GM19324 (cell line): Measurements from ENCODE around the gene FBF1.
A peak's percentile ranks its signal among the peaks of the same experiment; 100 is the strongest.
"Not testable (repeated sequence)": the region's sequence is repeated elsewhere in the genome, so short reads cannot be mapped to it uniquely, and the experiment has no call there.

Experiments used
- ATAC-seq: cut with Tn5 transposase; IDR thresholded peaks from one replicate; pipeline ENCODE4 v1.9.1; 2021; ENCODE audit warnings: mild to moderate bottlenecking, moderate library complexity; ENCODE audit not compliant: unreplicated experiment, low FRiP score

The FBF1 gene

DNA sequence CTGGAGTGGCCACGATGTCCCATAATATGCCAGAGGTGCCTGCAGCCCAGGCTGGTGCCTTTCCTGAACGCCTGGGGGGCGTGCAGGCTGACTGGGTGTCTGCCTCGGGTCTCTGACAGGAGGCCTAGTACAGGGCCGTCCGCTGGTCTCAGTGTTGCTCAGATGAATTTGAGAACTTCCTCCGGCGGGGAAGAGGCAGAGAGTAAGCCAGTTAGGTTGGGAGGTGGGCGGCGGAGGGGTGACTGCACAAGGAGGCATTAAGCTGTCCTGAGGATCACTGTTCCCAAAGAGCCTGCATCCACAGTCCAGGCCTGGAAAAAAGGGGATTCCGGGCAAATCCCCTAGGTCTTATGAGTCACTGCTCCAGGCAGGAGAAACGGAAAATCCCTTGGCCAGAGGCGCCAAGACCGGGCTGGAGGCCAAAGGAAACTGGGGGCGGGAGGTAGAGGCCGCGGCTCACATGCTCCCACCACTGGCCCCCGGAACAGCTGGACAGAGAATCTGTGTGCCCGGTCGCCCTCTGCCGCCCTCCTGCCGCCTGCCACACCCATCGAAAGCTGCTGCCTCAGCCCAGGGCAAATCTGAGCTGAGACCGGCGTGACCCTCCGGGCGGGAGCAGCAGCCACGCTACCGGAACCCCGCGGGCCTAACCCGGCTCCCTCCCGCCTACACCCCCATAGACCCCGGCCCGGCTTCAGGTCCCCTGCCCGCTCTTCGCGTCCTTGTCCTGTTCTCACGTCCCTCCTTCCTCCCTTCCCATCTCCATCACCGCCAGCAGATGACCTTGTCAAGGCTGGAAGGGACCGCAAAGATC, 63.7 kb downstream of the FBF1 start:
- no peak for ATAC-seq

DNA sequence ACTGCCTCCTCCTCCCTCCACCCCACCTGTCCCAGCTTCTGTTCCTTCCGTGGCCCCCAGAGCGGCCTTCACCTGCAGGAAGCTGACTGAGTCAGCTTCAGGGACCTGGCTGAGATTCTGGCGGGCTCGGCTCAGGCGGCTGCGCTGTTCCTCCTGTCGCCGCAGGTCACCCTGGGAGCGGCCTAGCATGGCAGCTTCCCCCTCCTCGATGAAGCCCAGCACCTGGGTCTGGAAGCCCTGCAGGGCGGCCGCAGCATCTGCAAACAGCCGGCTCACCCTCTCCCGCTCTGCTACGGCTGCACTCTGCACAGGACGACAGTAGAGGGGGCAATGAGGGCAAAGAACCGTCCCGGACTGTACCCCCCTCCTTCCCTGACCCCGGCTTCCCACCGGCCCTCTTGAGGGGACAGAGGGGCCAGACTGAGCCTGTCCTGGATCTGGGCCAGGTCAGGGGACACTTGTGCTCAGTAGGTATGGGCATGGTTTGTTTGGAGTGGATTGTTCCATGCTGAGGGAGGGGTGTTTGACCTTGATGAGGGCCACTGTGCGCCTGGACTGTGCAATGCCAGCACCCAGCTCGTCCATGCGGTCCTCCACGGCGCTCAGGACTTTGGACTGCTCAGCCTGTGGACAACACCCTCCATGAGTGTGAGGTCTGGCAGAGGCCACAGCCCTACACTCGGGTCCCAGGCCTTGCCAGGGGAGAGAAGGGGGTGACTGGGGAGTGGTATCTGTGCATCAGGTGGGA, 64.5 kb downstream of the FBF1 start:
- no peak for ATAC-seq

- ATAC-seq: no peak
Observed at GRCh38 chr17:75875940-75876189, 65.0 kb downstream of the FBF1 start.

GRCh38 chr17:75875182-75875939, 65.5 kb downstream of the FBF1 start:
- no peak for ATAC-seq

DNA sequence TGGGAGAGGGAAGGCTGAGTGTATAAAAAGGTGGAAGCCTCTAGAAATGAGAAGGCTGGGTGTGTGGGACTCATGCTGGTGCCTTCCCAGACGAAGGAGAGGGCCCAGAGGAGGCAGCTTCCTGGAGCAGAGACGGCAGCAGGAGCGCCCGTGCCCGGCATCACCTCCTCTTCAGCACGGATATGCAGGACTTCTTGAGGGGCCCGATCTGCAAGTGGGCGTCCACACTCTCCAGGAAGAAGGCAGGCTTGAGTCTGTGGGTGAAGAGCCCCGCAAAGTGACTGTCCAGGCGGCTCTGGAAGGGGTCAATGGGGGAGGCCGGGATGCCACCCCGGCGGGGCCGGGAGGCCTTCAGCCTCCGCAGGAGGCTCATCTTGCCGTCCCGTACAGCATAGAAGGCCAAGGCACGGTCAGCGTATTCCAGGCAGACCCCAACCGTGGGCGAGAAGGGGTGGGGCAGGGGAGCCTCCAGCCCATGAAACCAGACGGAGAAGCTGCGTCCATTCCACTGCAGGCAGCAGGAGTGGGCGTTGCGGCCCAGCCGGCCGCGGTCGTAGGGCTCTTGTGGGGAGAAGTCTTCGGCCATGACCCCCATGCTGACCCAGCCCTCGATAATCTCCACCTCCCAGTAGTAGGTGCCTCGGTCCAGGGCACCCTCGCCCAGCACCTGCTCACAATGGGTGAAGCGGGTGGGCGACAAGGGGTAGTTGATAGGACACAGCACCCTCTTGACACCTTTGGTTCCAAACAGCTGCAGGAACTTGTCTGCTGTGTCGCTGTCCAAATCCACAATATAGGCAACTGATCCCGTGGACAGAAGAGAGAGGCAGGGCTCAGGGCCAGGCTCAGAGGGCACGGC, 66.3 kb downstream of the FBF1 start:
- ATAC-seq: no peak

DNA sequence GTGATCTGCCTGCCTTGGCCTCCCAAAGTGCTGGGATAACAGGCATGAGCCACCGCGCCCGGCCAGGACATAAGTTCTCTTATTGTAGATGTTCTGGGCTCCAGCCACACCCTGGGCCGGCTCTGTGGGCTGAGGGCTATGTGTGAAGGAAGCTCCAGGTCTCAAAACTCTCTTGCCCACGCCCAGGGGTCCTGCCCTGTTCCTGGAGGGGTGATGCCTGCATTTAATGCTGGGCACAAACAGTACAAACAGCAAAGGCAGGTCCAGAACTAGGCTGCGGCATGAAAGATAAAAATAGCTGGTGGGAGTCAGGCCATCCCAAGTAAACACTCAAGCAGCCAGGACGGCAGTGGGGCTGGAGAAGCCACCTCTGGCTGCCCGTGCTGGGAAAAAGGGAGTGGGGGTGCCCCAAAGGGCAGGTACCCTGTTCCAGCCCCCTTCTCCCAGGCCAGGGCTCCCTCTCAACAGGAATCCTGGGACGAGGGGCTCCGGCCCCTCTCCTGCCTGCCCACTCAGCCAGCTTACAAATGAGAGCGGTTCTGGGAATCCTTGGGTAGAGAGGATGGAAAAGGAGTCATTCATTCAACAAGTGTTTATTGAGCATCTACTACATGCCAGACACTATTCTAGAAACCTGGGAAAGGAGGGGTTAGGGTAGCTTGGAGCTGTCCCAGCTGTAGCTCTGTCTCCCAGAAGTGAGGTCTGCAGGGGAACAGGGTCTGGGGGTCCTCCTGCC, 67.1 kb downstream of the FBF1 start:
- no peak for ATAC-seq

DNA sequence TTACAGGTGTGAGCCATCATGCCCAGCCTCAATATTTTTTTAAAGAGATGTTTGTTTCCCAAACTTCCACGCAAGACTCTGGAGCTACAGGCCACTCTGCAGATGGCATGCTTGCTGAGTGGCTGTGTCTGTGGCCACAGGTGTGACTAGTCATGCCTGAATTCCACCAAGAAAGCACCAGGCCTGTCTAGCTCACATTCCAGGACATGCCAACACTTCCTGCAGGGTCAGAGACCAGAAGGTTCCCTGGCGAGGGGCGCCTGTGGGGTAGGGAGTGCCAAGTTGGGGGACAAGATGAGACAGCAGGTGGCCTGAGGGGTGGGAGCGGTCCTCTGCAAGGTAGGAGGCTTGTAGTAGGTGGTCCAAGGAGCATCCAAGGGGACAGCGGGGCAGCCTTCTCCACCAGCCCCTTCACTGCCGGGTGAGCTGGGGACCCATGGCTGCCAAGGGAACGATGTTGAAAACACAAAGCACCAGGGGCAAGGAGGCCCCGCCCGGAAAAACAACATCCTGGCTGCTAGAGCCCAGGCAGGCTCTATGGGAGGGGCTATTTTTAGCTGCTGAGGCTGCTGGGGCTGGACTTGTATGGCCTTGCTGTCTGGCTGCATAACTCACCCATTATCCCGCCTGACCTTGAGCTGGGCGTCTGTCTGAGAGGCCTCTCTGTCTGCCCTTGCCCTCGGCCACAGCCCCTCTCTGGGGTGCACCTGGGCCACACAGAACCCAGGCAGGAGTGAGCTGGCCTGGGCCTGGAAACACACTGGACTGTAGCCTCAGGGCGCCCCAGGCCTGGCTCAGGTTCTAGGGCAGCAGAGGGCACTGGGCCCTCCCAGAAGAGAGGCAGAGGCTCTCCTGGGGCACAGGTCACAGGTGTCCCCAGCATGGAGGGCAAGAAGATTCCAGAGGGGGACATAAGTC, 68.1 kb downstream of the FBF1 start:
- ATAC-seq: no peak

DNA sequence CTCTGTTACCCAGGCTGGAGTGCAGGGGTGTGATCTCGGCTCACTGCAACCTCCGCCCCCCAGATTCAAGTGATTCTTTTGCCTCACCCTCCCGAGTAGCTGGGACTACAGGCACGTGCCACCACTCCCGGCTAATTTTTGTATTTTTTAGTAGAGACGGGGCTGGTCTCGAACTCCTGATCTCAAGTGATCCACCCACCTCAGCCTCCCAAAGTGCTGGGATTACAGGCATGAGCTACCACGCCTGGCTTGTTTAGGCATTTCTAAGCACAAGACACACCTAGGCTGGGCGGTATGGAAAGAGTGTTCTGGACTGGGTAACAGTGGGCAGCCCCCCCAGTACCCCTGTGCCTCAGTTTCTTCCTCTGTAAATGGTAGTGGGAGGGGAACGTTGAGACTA, 70.6 kb downstream of the FBF1 start:
- not testable (repeated sequence) for ATAC-seq

- ATAC-seq: no peak
Observed at GRCh38 chr17:75869282-75870141, 71.3 kb downstream of the FBF1 start.

DNA sequence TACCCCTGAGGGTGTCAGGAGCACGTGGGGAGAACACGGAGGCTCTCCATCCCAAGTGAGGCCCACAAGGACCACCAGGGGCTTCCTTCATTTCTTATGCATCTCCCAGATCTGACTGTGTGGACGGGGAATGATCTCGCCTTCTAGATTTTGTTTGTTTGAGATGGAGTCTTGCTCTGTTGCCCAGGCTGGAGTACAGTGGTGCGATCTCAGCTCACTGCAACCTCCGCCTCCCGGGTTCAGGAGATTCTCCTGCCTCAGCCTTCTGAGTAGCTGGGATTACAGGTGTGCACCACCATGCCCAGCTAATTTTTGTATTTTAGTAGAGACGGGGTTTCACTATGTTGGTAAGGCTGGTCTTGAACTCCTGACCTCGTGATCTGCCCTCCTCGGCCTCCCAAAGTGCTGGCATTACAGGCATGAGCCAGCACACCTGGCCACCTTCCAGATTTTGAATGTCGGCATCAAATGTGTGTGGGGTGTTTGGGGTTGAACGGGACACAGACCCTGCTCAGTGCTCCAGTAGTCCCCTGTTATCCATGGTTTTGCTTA, 72.0 kb downstream of the FBF1 start:
- ATAC-seq: not testable (repeated sequence)

DNA sequence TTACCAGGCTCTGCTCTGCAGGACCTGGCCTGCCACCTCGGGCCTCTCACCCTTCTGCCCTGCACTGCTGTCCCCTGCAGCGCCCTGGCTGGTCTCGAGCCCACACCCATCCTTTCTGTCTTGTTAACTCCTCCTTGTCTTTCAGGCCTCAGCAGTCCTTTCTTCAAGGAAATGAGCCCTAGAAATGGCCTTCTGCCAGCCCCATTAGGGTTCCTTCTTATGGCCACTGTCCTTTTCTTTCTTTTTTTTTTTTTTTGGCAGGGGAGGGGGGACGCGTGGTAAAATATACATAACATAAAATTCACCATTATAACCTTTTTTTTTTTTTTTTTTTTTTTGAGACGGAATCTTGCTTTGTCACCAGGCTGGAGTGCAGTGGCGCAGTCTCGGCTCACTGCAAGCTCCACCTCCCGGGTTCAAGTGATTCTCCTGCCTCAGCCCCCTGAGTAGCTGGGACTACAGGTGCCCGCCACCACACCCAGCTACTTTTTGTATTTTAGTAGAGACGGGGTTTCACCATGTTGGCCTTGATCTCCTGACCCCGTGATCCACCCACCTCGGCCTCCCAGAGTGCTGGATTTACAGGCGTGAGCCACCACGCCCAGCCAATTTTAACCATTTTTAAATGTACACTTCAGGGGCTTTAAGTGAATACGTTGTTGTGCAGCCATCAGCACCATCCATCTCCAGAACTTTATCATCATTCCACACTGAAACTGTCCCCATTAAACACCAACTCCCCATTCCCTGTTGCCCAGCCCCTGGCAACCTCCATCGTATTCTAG, 75.2 kb downstream of the FBF1 start:
- not testable (repeated sequence) for ATAC-seq

GRCh38 chr17:75864887-75865286, 76.0 kb downstream of the FBF1 start:
- ATAC-seq: not testable (repeated sequence)

- peak; percentile 71 for ATAC-seq
Observed at GRCh38 chr17:75864448-75864871, 76.4 kb downstream of the FBF1 start.

DNA sequence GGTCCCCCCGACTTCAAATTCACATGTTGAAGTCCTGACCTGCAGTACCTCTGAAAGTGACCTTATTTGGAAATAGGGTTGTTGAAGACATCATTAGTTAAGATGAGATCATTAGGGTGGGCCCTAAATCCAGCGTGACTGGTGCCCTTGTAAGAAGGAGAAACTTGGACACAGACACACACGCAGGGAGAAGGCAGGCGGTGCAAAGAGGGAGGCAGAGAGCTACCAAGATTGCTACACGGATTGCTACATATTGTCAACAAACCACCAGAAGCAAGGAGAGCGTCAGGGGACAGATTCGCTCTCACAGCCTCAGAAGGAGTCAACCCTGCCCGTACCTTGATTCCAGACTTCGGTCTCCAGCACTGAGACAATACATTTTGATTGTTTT, 78.9 kb downstream of the FBF1 start:
- no peak for ATAC-seq
